Kasumi-1 (cell line): ENCODE data around the gene WRAP73.

Source experiments
- DNase-seq, 2 experiments: peaks; one replicate each; lab custom pipeline; 2025; lab: John Stamatoyannopoulos, UW

WRAP73 gene

DNA sequence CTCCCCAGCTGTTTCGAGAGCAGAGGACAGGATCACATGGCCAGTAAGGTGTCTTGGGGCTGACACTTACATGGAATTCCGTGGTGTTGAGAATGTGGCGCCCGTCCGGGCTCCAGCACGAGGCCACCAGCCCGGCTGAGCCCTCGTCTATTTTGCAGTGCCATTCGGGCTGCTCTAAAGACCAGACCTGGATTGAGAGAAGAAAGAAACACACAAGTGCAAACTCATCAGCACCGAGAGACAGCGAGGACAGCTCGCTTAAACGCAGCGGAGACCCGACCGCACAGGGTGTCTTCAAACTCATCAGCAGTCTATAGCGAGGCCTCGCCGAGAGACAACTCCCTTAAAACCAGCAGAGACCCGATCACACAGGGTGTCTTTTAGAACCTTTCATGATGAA is 3.3 kb downstream of the WRAP73 start:
- DNase-seq = no peak

GRCh38 chr1:3645666-3646355 is 4.1 kb downstream of the WRAP73 start:
- no peak for DNase-seq

- DNase-seq = no peak
These were observed 4.7 kb downstream of the WRAP73 start for GRCh38 chr1:3645247-3645646.

DNA sequence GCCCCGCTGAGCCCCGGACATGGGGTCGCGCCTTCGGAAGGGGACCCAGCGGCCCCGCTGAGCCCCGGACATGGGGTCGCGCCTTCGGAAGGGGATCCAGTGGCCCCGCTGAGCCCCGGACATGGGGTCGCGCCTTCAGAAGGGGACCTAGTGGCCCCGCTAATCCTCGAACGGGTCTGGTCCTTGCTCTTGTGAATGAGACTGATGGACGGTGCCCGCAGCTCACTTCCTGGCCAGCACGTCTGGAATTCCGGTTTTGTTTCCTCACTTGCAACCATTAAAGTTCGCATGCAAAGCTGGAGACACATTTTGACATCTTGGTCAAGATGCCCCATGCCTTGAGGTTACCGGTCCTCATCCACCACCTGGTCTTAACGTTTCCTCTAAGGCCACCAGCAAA is 5.6 kb downstream of the WRAP73 start:
- no peak for DNase-seq

GRCh38 chr1:3642919-3643675 is 6.8 kb downstream of the WRAP73 start:
- no peak for DNase-seq

GRCh38 chr1:3641816-3642215 is 8.1 kb downstream of the WRAP73 start:
- no peak for DNase-seq

DNA sequence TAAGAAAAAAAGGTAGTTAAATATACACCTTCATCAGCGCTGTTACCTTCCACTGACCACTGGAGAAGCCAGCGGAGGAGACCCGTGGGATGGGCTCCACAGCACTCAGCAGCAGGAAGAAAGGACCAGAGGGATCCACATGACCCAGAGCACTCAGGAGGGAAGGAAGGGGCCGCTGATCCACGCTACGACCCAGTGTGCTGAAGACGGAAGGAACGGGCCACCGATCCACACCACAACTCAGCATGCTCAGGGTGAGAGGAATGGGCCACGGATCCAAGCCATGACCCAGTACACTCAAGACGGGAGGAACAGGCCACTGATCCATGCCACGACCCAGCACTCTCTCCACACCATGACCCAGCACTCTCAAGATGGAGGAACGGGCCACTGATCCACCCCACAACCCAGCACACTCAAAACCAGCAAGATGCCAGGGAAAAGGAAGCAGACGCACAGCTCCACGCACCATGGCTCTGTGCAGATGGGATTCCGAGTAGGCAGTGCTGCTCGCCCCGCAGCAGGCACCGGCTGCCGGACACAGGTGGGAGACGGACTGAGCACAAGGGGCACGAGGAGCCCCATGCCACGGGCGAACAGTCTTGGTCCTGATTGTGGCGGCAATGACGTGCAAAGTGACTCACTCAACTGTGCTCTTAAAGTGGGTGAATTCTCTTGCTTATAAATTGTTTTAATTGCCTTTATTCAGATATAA is 8.7 kb downstream of the WRAP73 start:
- no peak for DNase-seq

- no peak for DNase-seq
These were observed 9.6 kb downstream of the WRAP73 start for GRCh38 chr1:3640121-3640837.

DNA sequence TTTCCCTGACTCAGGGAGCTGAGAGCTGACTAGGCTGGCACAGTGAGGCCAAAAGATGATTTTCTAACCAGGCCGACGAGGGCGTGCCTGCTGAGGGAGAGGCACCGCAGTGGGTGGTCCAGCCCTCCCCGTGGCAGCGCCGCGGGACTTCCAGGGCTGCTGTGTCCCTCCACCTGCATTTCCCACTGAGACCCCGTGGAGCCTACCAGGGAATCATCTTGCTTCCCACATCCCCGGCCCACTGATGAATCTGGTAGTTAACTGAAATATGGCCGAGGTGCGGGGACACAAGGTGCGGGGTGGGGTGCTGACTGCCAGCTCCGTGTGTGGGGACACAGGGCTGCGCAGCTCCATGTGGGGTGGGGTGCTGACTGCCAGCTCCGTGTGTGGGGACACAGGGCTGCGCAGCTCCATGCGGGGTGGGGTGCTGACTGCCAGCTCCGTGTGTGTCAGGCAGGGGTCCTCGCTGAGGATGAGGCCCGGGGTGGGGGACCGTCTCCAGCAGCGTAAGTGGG is 10.4 kb downstream of the WRAP73 start:
- DNase-seq = no peak

- DNase-seq = no peak
These were observed 11.2 kb downstream of the WRAP73 start for GRCh38 chr1:3638676-3639075.

DNA sequence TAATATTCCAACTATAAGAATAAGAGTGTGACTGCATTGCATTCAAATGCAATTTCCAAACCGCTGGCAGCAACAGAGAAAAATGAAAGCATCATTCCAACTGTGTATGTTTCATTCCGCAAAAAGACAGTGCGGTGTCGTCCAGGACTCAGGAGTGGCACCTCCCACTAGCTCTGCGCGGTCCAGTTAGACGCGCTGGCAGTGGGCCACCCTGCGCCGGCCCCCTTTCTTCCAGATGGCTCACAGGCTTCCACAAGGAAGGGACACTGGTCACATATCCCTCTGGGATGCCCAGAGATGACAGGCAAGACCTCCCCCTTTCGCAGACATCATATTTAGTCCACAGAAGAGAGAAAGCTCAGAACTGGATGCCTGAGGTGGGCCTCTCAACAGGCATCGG is 11.9 kb downstream of the WRAP73 start:
- DNase-seq = no peak

DNA sequence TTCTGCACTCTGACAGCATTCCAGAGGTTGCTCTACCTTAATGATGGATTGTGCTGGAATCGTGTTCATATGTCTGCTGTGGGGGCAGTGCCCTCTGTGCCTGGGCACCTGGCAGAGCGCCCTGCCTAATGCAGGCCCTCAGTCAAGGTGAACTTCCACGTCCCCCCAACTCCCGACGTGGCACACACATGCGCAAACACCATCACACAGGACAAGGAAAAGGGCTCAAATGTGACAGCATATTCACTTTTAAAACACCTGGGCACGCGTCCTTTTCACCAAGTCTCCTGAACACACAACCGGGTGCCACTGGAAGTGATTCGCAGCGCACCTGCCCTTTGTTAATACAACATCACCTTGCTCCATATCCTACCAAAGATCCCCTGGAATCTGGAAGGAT is 13.4 kb downstream of the WRAP73 start:
- DNase-seq = no peak

DNA sequence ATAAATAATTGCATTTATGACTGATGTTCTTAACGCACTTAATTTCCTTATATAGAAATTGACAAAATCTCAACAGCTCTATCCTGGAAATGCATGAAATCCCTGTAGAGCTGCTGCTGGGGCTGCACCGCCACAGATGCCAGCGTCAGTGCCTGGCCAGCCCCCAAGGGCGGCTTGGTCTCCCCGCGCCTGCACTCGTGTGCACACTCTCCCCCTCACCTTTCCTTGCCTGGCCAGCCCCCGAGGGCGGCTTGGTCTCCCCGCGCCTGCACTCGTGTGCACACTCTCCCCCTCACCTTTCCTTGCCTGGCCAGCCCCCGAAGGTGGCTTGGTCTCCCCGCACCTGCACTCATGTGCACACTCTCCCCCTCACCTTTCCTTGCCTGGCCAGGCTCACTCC is 13.8 kb downstream of the WRAP73 start:
- DNase-seq = no peak

GRCh38 chr1:3634059-3634800 is 15.7 kb downstream of the WRAP73 start:
- DNase-seq = no peak

DNA sequence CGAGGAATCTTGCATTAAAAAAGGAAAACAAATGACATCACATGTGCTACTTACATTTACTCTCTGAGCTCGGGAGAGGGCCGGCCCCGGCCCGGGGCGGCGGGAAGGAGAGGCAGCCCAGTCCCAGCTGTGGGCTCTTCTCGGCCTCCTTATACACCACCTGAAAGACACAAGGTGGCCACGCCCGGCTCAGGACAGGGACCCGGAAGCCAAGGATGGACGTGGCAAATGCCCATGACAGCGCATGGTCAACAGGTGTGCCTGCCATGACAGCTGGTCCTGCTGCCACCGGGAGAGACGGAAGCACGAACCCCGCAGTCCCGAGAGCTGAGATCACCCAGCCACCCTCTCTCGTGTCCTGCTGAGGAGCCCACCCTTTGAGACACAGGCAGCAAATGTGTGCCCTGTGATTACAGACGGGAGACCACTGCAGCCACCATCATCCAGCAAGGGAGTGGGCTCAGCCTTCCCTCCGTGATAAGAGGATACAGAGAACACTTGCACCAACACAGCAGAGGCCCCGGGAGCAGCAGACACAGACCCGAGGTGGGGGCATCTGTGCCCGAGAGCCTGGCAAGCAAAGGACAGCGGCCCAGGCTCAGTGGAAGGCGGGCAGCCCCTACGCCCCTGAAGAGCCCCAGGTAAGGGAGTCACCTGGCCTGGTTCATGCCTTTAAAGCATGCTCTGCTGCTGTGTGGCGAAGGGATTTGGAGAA is 16.4 kb downstream of the WRAP73 start:
- no peak for DNase-seq

DNA sequence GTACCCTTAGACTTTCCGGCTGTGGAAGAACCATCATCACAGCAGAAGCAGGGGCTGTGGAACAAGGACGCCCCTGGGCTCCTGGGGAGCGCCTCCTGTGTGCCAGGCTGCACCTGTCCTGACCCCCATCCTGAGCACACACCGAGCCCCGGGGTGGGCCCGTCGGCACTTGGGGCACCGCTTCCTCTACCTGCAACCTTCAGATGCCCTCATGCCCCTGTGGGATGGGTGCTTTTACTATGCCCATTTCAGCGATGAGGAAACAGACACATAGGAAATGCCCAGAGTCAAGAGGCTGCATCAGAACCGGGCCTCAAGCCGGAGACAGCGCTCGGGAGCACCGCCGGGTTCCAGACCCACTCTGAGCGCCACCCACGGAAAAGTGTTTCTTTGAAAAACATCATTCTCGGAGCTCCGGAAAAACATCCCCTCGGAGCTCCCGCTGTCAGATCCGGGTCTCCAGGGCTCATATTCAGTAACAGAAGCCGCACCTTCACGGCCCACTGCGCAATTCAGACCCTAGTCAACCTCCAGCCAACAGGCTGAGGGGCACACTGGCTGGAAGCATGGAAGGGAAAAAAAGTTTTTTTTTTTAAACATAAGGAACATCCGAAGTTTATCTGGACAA is 17.1 kb downstream of the WRAP73 start:
- DNase-seq = no peak

DNA sequence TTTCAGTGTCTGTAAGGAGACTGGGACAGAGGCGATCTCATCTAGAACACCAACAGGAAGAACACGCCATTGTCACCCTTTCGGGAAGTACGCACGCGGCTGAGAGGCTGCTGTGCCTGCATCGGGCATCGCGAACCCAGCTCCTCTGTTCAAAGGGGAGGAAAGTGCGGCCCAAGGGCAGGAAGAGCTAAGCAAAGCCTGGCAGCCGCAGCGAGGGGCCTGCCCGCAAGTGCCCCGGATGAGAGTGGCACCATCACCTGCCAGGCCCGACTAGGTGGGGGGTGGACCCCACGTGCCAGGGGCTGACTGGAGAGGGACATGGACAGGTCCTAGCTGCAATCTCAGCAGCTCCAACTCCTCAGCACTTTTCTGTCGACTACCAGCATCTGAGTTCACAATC is 17.6 kb downstream of the WRAP73 start:
- no peak for DNase-seq

DNA sequence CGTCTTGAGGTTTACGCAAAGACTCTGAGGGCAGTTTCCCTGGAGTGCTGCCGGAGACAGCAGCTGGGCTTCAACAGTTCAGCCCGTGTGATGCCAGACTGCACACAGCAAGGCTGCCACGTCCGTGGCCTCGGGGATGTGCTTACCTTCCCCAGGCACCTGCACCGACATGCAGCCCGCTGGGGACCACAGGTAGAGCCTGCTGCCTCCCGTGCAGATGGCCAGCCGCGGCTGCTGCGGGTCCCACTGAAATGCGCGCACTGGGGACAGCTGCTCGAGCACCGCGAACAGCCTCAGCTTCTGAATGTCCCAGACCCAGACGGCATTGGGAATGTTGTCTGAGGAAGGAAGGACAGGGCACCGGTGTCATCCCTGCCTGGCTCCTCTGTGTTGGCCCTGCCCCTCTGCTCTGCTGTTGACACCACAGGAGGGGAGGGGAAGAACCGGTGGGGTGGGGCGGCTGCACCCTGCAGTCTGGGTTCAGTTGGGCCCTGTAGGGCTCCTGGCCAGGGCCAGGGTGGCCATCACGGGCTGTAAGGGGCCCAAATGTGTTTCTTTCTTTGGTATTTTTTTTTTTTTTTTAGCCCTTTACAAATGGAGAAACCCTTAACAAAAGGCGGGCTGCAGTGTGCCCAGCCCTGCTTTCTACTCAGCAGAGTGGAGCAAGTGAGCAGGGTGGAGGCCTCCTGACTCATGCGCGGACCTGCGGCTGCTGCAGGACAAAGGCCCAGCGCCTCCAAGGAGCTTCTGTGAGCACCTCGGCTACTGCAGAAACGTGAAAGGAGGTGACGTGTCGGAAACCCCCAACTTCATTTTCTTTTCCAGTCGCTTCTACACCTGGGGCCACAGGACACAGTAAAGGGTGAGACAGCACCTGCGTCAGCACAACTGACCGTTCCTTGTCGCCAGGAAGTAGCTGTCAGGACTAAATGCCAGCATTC is 18.3 kb downstream of the WRAP73 start:
- no peak for DNase-seq

- no peak for DNase-seq
These were observed 19.0 kb downstream of the WRAP73 start for GRCh38 chr1:3630914-3631313.
